GM21737 (cell line): Measurements from ENCODE around the gene SPOCK2.
"Not testable (repeated sequence)": the region's sequence is repeated elsewhere in the genome, so short reads cannot be mapped to it uniquely, and the experiment has no call there.

ENCODE experiments used
- ATAC-seq: cut with Tn5 transposase; IDR thresholded peaks from one replicate; pipeline ENCODE4 v1.9.1; 2021; ENCODE audit warnings: mild to moderate bottlenecking, moderate library complexity; ENCODE audit not compliant: unreplicated experiment

SPOCK2 gene

GRCh38 chr10:72034761-72035160, 53.6 kb downstream of the SPOCK2 start:
- ATAC-seq: no peak

GRCh38 chr10:72034040-72034499, 54.3 kb downstream of the SPOCK2 start:
- ATAC-seq: no peak

- ATAC-seq: not testable (repeated sequence)
Observed at GRCh38 chr10:72032409-72033162, 55.8 kb downstream of the SPOCK2 start.

GRCh38 chr10:72031706-72032105, 56.6 kb downstream of the SPOCK2 start:
- no peak for ATAC-seq

GRCh38 chr10:72030762-72031543, 57.4 kb downstream of the SPOCK2 start:
- no peak for ATAC-seq

- ATAC-seq: no peak
Observed at GRCh38 chr10:72029414-72029813, 58.9 kb downstream of the SPOCK2 start.

- no peak for ATAC-seq
Observed at GRCh38 chr10:72027498-72027897, 60.9 kb downstream of the SPOCK2 start.

GRCh38 chr10:72026278-72027111, 61.9 kb downstream of the SPOCK2 start:
- ATAC-seq: no peak

GRCh38 chr10:72025832-72026231, 62.5 kb downstream of the SPOCK2 start:
- no peak for ATAC-seq

GRCh38 chr10:72025400-72025799, 63.0 kb downstream of the SPOCK2 start:
- no peak for ATAC-seq

GRCh38 chr10:72024596-72024995, 63.8 kb downstream of the SPOCK2 start:
- ATAC-seq: no peak

GRCh38 chr10:72022228-72022627, 66.1 kb downstream of the SPOCK2 start:
- no peak for ATAC-seq

- ATAC-seq: no peak
Observed at GRCh38 chr10:72020914-72021809, 67.2 kb downstream of the SPOCK2 start.

- ATAC-seq: no peak
Observed at GRCh38 chr10:72019085-72019876, 69.1 kb downstream of the SPOCK2 start.

GRCh38 chr10:72016608-72017300, 71.6 kb downstream of the SPOCK2 start:
- ATAC-seq: no peak

- no peak for ATAC-seq
Observed at GRCh38 chr10:72015841-72016240, 72.5 kb downstream of the SPOCK2 start.

GRCh38 chr10:72014785-72015480, 73.4 kb downstream of the SPOCK2 start:
- no peak for ATAC-seq

- no peak for ATAC-seq
Observed at GRCh38 chr10:72014197-72014596, 74.2 kb downstream of the SPOCK2 start.
